Measurements from ENCODE around the gene C6. TPM values are rescaled to one million over a fixed set of nuclear protein-coding genes. Genes with fewer than 3 reads are reported as not detected.
"Not testable (repeated sequence)": the region's sequence is repeated elsewhere in the genome, so short reads cannot be mapped to it uniquely, and the experiment has no call there.

The C6 gene
- total and polyA plus RNA-seq, 2 of the 13 experiments (the other 11 are each of a cell fraction or from before 2014, with no cell fraction given): 0.28 to 4.7 TPM

GRCh38 chr5:41211417-41211816, 1.9 kb downstream of the C6 start (continued):
- no peak for TF ChIP-seq TBP (CRISPR knock-in tag; IDR thresholded peaks at IDR 0.05)
- TF ChIP-seq THAP8 (CRISPR knock-in tag; IDR thresholded peaks at IDR 0.05; ENCODE audit: borderline replicate concordance): no peak
- no peak for TF ChIP-seq REXO4 (CRISPR knock-in tag; IDR thresholded peaks at IDR 0.05; ENCODE audit: borderline replicate concordance)
- TF ChIP-seq ZSCAN30 (CRISPR knock-in tag; IDR thresholded peaks at IDR 0.05): no peak
- TF ChIP-seq ZNF33A (CRISPR knock-in tag; IDR thresholded peaks at IDR 0.05; ENCODE audit: borderline replicate concordance): no peak

GRCh38 chr5:41205475-41205874, 7.9 kb downstream of the C6 start:
- H2AFZ ChIP-seq (ENCODE audit: low read length); H3K9ac ChIP-seq (ENCODE audit: insufficient read depth, low read depth, low read length); H3K79me2 ChIP-seq (ENCODE audit: insufficient read depth, low read length); DNase-seq (ENCODE audit: low spot score); BruUV-seq (replicated peaks); FAIRE-seq; intact Hi-C loops (cut with micrococcal nuclease; ENCODE audit: unreplicated experiment); ATAC-seq; H3K4me2 ChIP-seq (ENCODE audit: low read depth, low read length); CTCF ChIA-PET (ENCODE audit: low intra/inter-chr PET ratio, low total read pairs); in situ Hi-C loops (cut with HindIII; ENCODE audit: extremely low pct_ligation_motif_present, low pct_unique_long_range_greater_than_20kb); H3K36me3 ChIP-seq (replicated peaks in 1 of 2; ENCODE audit: control insufficient read depth in 1 of 2, insufficient read depth in 2 of 2, low read length in 2 of 2); H3K4me3 ChIP-seq (replicated peaks in 1 of 3; ENCODE audit: insufficient read depth in 1 of 3, low read depth in 2 of 3, low read length in 3 of 3); H3K4me1 ChIP-seq (ENCODE audit: insufficient read depth, low read length); H4K20me1 ChIP-seq (ENCODE audit: insufficient read depth, low read length); POLR2A ChIA-PET; H3K27me3 ChIP-seq (ENCODE audit: control insufficient read depth in 1 of 2, insufficient read depth in 2 of 2, low read length in 2 of 2); H3K27ac ChIP-seq (ENCODE audit: extremely low read length, insufficient read depth, low read length): not testable (repeated sequence)
- WGBS (ENCODE audit: low lambda C conversion rate): 7% methylated on average over 2 of the region's 8 CpGs
- H3K9me3 ChIP-seq (ENCODE audit: low read length): peaks cover 13% of the 10 kb centered on the region

GRCh38 chr5:41203033-41203432, 10.3 kb downstream of the C6 start:
- Histone ChIP-seq H4K20me1 (ENCODE audit: insufficient read depth, low read length) (no peaks in the 10 kb centered on the region), H3K27me3 (ENCODE audit: control insufficient read depth in 1 of 2, insufficient read depth in 2 of 2, low read length in 2 of 2) (no peaks in the 10 kb centered on the region), H3K4me2 (ENCODE audit: low read depth, low read length) (no peak overlapping the region), H3K27ac (ENCODE audit: extremely low read length, insufficient read depth, low read length) (no peak overlapping the region), H2AFZ (ENCODE audit: low read length) (no peak overlapping the region), H3K4me3 (replicated peaks in 1 of 3; ENCODE audit: insufficient read depth in 1 of 3, low read depth in 2 of 3, low read length in 3 of 3) (no peak overlapping the region), H3K36me3 (replicated peaks in 1 of 2; ENCODE audit: control insufficient read depth in 1 of 2, insufficient read depth in 2 of 2, low read length in 2 of 2) (no peaks in the 10 kb centered on the region), H3K9me3 (ENCODE audit: low read length) (peaks cover 13% of the 10 kb centered on the region), H3K79me2 (ENCODE audit: insufficient read depth, low read length) (no peaks in the 10 kb centered on the region), H3K4me1 (ENCODE audit: insufficient read depth, low read length) (no peaks in the 10 kb centered on the region), H3K9ac (ENCODE audit: insufficient read depth, low read depth, low read length) (no peak overlapping the region)
- POLR2A ChIA-PET: no interaction called here
- FAIRE-seq (no peak), DNase-seq (ENCODE audit: low spot score) (no peak), ATAC-seq (no peak)
- CTCF ChIA-PET (ENCODE audit: low intra/inter-chr PET ratio, low total read pairs): no interaction called here
- in situ Hi-C loops (cut with HindIII; ENCODE audit: extremely low pct_ligation_motif_present, low pct_unique_long_range_greater_than_20kb) (no loop called here), intact Hi-C loops (cut with micrococcal nuclease; ENCODE audit: unreplicated experiment) (no loop called here)
- BruUV-seq (replicated peaks): no TSS peak
- 5% methylated on average over 2 of the region's 2 CpGs for WGBS (ENCODE audit: low lambda C conversion rate)
- no peak for TF ChIP-seq RFXAP (CRISPR knock-in tag; IDR thresholded peaks at IDR 0.05; ENCODE audit: borderline replicate concordance)
- TF ChIP-seq ZNF563 (CRISPR knock-in tag; IDR thresholded peaks at IDR 0.05): no peak
- TF ChIP-seq ZNF18 (CRISPR knock-in tag; IDR thresholded peaks at IDR 0.05; ENCODE audit: insufficient replicate concordance): no peak
- TF ChIP-seq ZNF543 (CRISPR knock-in tag; IDR thresholded peaks at IDR 0.05): no peak
- no peak for TF ChIP-seq XRCC5 (optimal IDR thresholded peaks at IDR 0.05; ENCODE audit: low read length)
- no peak for TF ChIP-seq NBN (conservative IDR thresholded peaks at IDR 0.05)
- no peak for TF ChIP-seq ZMYM3 (CRISPR knock-in tag; IDR thresholded peaks at IDR 0.05)
- no peak for TF ChIP-seq ZBTB21 (CRISPR knock-in tag; IDR thresholded peaks at IDR 0.05)
- no peak for TF ChIP-seq ISX (CRISPR knock-in tag; conservative IDR thresholded peaks at IDR 0.05)
- no peak for TF ChIP-seq STAG1 (CRISPR knock-in tag; IDR thresholded peaks at IDR 0.05)
- TF ChIP-seq RELA (CRISPR knock-in tag; IDR thresholded peaks at IDR 0.05): no peak
- TF ChIP-seq THYN1 (CRISPR knock-in tag; IDR thresholded peaks at IDR 0.05; ENCODE audit: borderline replicate concordance, low read depth): no peak

Measured in HepG2 (cell line).